Panc1 (cell line): ENCODE results near the gene CD38. TPM values are rescaled to one million over a fixed set of nuclear protein-coding genes. Genes with fewer than 3 reads are reported as not detected.

Experiments used
- ATAC-seq: fragments of 200-7000 bp; cut with Tn5 transposase; 2 replicates; pipeline ENCODE4 v1.9.1; 2020; ENCODE audit warnings: mild to moderate bottlenecking, moderate library complexity
- BruUV-seq: library from RNA; stranded (reverse); fragments of 400-500 nt; replicated peaks from 2 replicates; lab custom pipeline; 2021; lab: Mats Ljungman, UMichigan
- CTCF ChIA-PET: fragments of 300-600 bp; sonication (Branson Sonifier 250); formaldehyde crosslinking; loops from one replicate; lab custom pipeline; 2022; ENCODE audit warnings: antibody characterized with exemption; lab: Charles Lee
- POLR2A ChIA-PET: fragments of 300-600 bp; sonication (Branson Sonifier 250); formaldehyde crosslinking; loops from one replicate; lab custom pipeline; 2022; ENCODE audit warnings: antibody characterized with exemption; lab: Charles Lee
- DNase-seq: peaks from one replicate; pipeline ENCODE4 v3.0.0-alpha.2; 2010; ENCODE audit warnings: low read depth, low spot score
- H3K27ac ChIP-seq: 2 replicates; pipeline ENCODE4 v1.5.1; 2011; ENCODE audit warnings: mild to moderate bottlenecking, low read length, inconsistent platforms
- H3K27me3 ChIP-seq: fragments of 200-500 bp; sonication (Bioruptor generic); 2 replicates; pipeline ENCODE4 v1.6.0; 2014; ENCODE audit warnings: low read length, inconsistent platforms; ENCODE audit not compliant: control insufficient read depth, insufficient read depth
- H3K36me3 ChIP-seq: fragments of 200-500 bp; sonication (Bioruptor generic); 2 replicates; pipeline ENCODE4 v1.5.1; 2014; ENCODE audit warnings: inconsistent platforms, mild to moderate bottlenecking, low read length, moderate library complexity; ENCODE audit not compliant: control insufficient read depth, insufficient read depth
- H3K4me1 ChIP-seq: 2 replicates; pipeline ENCODE4 v1.5.1; 2011; ENCODE audit warnings: inconsistent platforms, mild to moderate bottlenecking, low read length, moderate library complexity; ENCODE audit not compliant: control insufficient read depth, insufficient read depth
- H3K4me3 ChIP-seq, 2 experiments: 2 replicates each; pipeline ENCODE4 v1.5.1; 2011 to 2012; ENCODE audit warnings: low read depth in 2 of 2, low read length in 2 of 2, mild to moderate bottlenecking in 2 of 2, inconsistent platforms in 1 of 2, moderate library complexity in 1 of 2
- H3K9me3 ChIP-seq: fragments of 200-500 bp; sonication (Bioruptor generic); 2 replicates; pipeline ENCODE4 v1.5.1; 2014; ENCODE audit warnings: low read depth, mild to moderate bottlenecking, inconsistent platforms, low read length, moderate library complexity; ENCODE audit not compliant: control insufficient read depth, insufficient read depth
- CTCF ChIP-seq: fragments of 450-650 bp; IDR thresholded peaks from 2 replicates; pipeline ENCODE4 v1.5.1; 2017; ENCODE audit warnings: mild to moderate bottlenecking
- POLR2AphosphoS5 ChIP-seq: IDR thresholded peaks from 2 replicates; pipeline ENCODE4 v1.6.1; 2012; ENCODE audit warnings: mild to moderate bottlenecking, low read depth, low read length, moderate library complexity
- REST ChIP-seq, 2 experiments: IDR thresholded peaks; 2 replicates each; pipeline ENCODE4 v1.6.1; 2011 to 2012; ENCODE audit warnings: low read depth in 2 of 2, control low read depth in 1 of 2, low read length in 1 of 2, mild to moderate bottlenecking in 1 of 2, moderate library complexity in 1 of 2; ENCODE audit not compliant: insufficient read depth in 1 of 2
- SIN3A ChIP-seq: IDR thresholded peaks from 2 replicates; pipeline ENCODE4 v1.6.1; 2012; ENCODE audit warnings: low read depth, mild to moderate bottlenecking, low read length, moderate library complexity, borderline replicate concordance; ENCODE audit not compliant: insufficient read depth
- TCF7L2 ChIP-seq: IDR thresholded peaks from 2 replicates; pipeline ENCODE4 v1.6.1; 2011; ENCODE audit warnings: mild to moderate bottlenecking, low read depth, low read length, inconsistent platforms
- in situ Hi-C: cut with HindIII; loops from 2 replicates; pipeline ENCODE4 v1.10.0; 2016; ENCODE audit warnings: low sequenced_read_pairs, low pct_unique_long_range_greater_than_20kb
- intact Hi-C: fragments of 100-400 bp; cut with micrococcal nuclease; formaldehyde crosslinking; loops from one replicate; pipeline ENCODE4 v1.10.0; 2022; ENCODE audit not compliant: unreplicated experiment
- total RNA-seq: library from RNA; stranded (reverse); gene quantifications from one replicate; pipeline ENCODE4 v1.2.1, GENCODE V29; 2021; ENCODE audit not compliant: unreplicated experiment

Gene CD38
- total RNA-seq, 1 experiment from 2014 or later: 0.15 TPM

GRCh38 chr4:15737255-15737654 lies 40.9 kb upstream of the CD38 start:
- H3K4me3 ChIP-seq: no peak overlapping the region
- ChIA-PET CTCF (no interaction called here), POLR2A (no interaction called here)
- intact Hi-C loops: loop anchor here (10.0 kb wide), 1 partner anchor 218 kb away; no protein-coding TSS in a partner anchor
- no peaks in the 10 kb centered on the region for H3K36me3 ChIP-seq
- no peak for TF ChIP-seq POLR2AphosphoS5
- no peak for TF ChIP-seq CTCF
- TF ChIP-seq SIN3A: no peak
- TF ChIP-seq REST (IDR thresholded peaks at IDR 0.05; ENCODE audit: insufficient read depth in 1 of 2, low read depth in 2 of 2, low read length in 1 of 2): no peak
- no peak for TF ChIP-seq TCF7L2
- no TSS peak for BruUV-seq
- no peaks in the 10 kb centered on the region for H3K9me3 ChIP-seq
- no peaks in the 10 kb centered on the region for H3K4me1 ChIP-seq
- ATAC-seq (no peak), DNase-seq (no peak)
- in situ Hi-C loops: no loop called here
- no peaks in the 10 kb centered on the region for H3K27me3 ChIP-seq
- no peak overlapping the region for H3K27ac ChIP-seq

GRCh38 chr4:15738877-15739276 lies 39.3 kb upstream of the CD38 start:
- no peak for ATAC-seq
- intact Hi-C loops: loop anchor here (10.0 kb wide), 1 partner anchor 216 kb away; no protein-coding TSS in a partner anchor
- ChIA-PET CTCF (no interaction called here), POLR2A (no interaction called here)
- Histone ChIP-seq H3K27me3 (no peaks in the 10 kb centered on the region), H3K4me1 (no peaks in the 10 kb centered on the region), H3K27ac (no peak overlapping the region), H3K36me3 (no peaks in the 10 kb centered on the region), H3K9me3 (no peaks in the 10 kb centered on the region), H3K4me3 (no peak overlapping the region)
- TF ChIP-seq CTCF (no peak), SIN3A (no peak), TCF7L2 (no peak), REST (IDR thresholded peaks at IDR 0.05; ENCODE audit: insufficient read depth in 1 of 2, low read depth in 2 of 2, low read length in 1 of 2) (no peak), POLR2AphosphoS5 (no peak)
- BruUV-seq: no TSS peak
- in situ Hi-C loops: no loop called here
- DNase-seq: no peak
